GM23248 (cell line): Measurements from ENCODE around the gene TCHP.

Experiments used
- EZH2 ChIP-seq: fragments of 200-600 bp; sonication (generic); IDR thresholded peaks from 2 replicates; pipeline ENCODE4 v1.6.1; 2018; ENCODE audit warnings: antibody characterized with exemption, mild to moderate bottlenecking; ENCODE audit not compliant: insufficient read depth, poor library complexity, severe bottlenecking
- EZH2phosphoT487 ChIP-seq: fragments of 200-600 bp; sonication (generic); IDR thresholded peaks from 2 replicates; pipeline ENCODE4 v1.6.1; 2018; ENCODE audit warnings: antibody characterized with exemption, moderate library complexity, mild to moderate bottlenecking, low read depth; ENCODE audit not compliant: insufficient read depth

- no peak for TF ChIP-seq EZH2phosphoT487
- no peak for TF ChIP-seq EZH2
Observed at GRCh38 chr12:109861689-109862314, 38.3 kb upstream of the TCHP start.
